ENCODE results near the gene TSPAN4.

GRCh38 chr11:870127-870413 lies 27.4 kb downstream of the TSPAN4 start:
- TF ChIP-seq CTCF (IDR thresholded peaks at IDR 0.05) (no peak), POLR2A (IDR thresholded peaks at IDR 0.05; ENCODE audit: low read depth) (no peak)

Data from esophagus muscularis mucosa (tissue), 3 donors.